Hippocampal formation (tissue), 2 donors: ENCODE measurements around the gene ILK.
A peak's percentile ranks its signal among the peaks of the same experiment; 100 is the strongest.

Experiments used
- DNase-seq, 2 donors: peaks; one replicate each; lab custom pipeline; 2025; lab: John Stamatoyannopoulos, UW

The ILK gene

DNA sequence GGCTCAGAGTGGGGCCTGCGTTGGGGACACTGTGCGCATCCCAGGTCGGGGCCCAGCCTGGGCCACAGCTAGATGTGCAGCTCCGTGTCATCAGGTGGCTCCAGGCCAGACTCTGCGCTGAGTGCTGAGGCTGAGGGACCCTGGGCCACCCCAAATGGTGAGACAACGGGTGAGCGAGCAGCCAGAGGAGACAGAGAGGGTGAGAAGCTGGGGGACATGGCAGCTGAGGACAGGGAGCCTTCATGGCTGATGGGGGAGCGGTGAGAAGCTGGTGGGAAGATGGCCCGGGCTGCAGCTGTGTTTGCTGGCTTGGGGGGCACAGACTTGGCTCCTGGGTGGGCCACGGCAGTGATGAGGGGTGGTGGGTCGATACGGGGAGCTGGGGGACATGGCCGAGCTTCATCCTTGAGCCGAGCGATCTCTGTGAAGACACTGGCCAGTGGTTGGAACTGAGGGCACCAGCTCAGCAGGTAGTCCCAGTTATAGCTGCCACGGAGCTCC is 18.2 kb downstream of the ILK start:
- DNase-seq = no peak

DNA sequence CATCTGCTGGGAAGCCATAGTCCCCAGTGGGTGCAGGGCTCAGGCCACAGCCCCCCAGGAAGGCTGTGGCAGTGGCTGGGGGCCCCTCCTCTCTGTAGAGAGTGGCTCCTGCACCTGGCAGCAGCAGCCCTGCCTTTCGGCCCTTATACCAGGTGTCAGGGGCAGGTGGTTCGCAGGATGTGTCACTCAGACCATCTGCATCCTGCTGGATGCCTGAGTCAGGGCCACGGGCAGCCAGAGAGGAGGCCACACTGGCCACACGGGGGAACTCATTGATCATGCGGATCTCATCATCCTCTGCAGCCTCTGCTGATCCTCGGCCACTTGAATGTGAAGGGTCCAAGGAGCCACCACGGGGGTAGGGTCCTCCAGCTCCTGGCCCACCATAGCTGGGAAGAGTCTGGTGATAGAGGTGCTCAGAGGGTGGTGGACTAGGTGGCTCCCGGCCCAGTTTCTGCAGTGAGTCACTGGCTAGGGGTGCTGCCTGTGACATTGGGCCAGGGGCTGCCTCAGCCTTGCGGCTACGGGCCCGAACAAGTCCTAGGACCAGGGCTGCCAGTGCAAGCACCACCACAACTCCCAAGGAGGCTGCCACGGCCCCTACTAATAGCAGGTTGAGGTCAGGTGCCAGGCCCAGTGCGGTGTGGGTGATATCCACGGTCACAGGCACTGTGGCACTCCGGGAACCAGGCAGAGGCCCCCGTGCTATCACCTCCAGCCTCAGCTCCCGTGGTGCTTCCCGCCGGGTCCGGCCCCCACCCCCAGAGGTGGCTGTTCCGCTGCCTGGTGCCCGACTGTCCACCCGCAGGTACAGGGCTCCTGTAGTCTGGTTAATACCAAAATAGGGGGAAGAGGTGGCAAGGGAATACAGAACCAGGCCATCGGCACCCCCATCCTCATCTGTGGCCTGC is 18.9 kb downstream of the ILK start:
- no peak for DNase-seq

DNA sequence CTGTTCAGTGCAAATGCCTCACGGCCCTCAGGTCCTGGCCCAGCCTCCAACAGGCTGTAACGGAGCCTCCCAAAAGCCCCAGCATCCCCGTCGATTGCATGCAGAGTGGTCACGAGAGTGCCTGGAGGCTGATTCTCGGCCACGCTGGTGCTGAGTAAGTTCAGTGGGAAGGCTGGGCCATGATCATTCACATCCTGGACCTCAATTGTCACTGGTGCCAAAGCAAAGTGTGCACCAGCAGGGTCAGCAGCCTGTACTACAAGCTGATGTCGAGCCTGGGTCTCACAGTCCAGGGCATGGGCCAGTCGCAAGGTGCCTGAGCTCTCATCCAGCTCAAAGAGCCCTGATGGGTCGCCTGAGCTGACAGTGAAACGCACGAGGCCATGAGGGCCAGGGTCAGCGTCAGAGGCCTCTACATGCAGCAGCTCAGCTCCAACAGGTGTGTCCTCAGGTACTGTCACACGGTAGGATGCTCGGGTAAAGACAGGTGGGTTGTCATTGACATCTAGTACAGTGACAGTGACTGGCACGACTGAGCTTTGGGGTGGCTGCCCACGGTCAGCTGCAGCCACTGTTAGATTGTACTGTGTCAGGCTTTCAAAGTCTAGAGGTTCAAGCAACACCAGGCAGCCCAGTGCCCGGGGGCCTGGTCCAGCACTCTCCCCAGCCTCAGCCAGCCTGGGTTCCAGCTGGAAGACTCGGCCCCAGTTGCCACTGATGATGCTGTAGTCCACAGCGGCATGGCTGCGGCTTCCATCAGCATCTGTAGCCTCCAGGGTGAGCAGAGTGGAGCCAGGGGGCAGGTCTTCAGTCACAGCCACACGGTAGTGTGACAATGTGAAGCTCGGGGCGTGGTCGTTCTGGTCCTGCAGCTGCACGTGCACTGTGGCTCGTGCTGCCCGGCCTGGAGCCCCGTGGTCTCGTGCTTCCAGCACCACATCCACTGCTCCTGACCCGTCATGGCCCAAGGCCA is 20.1 kb downstream of the ILK start:
- DNase-seq = no peak

DNA sequence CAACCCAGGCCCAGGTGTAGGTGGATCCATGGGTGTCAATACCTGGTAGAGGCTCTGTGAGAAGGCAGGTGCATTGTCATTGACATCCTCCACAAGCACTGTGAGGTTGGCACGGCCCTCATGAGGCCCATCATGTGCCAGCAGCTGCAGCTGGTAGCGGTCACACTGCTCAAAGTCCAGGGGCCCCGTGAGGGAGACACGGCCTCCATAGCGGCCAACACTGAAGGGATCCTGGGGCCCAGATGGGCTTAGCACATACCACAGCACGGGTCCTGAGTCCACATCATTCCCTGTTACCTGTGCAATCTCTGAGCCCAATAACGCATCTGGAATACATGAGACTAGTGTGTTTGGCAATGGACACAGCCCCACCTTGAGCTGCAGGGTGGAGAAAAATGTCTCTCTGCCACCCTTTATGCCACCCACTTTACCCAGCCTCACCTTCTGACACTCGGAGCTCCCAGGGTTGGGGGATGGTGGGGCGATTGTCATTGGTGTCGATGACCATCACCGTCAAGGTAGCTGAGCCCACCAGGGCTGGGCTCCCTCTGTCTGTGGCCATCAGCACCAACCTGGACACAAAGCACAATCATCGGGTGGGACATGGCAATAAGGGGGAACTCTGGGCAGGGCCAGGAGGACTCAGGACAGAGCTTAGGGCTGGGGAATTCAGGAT is 21.7 kb downstream of the ILK start:
- DNase-seq = no peak

DNA sequence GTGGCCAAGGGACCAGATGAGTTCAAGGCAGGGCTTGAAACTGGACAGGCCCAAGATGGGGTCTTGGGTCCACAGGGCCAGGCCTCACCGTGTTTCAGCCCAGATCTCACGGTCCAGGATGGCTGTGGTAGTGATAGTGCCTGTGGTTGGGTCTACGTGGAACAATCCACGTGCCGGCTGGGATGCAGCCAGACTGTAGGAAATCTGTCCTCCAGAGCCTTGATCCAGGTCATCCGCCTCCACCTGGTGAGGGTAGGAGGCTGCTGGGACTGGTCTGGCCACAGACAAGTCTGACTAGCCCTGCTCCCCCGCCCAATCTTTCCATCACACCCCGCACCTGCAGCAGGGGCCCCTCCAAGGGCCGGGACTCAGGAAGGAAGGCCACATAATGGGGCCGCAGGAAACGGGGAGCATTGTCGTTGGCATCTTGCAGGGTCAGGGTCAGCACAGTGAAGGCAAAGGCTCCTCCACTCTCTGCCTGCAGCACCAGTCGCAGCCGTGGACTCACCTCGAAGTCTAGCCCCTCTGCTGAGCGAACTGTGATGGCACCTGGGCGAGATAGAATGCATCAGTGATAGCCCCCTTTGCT is 22.4 kb downstream of the ILK start:
- DNase-seq = no peak

DNA sequence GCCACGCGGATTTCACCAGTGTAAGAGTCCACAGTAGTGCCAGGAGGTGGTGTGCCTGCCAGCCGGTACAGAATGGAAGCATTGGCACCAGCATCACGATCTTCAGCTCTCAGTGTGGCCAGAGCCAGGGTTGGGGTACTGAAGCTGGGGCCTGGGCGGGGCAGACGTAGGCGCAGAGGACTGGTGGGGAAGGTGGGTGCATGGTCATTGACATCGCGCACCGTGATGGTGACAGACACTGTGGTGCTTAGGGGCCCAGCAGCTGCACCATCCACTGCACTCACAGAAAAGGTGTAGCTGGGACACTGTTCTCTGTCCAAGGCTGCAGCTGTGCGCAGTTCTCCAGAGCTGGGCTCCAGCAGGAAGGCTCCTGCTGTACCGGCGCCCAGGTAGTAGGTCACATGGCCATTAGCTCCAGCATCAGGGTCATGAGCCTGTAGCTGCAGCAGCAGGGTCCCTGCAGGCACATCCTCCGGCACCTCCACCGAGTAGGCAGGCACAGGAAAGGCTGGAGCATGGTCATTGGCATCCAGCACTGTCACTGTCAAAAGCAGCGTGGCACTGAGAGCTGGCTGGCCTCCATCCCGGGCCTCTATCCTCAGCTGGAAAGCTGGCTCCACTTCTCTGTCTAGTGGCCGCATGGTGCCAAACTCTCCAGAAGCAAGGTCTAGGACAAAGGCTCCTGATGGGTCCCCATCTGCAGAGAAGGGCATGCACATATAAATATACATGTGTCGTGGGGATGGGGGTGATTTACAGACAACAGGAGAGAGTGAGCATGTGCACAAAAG is 23.6 kb downstream of the ILK start:
- peak; percentile 20 to 22 for DNase-seq

DNA sequence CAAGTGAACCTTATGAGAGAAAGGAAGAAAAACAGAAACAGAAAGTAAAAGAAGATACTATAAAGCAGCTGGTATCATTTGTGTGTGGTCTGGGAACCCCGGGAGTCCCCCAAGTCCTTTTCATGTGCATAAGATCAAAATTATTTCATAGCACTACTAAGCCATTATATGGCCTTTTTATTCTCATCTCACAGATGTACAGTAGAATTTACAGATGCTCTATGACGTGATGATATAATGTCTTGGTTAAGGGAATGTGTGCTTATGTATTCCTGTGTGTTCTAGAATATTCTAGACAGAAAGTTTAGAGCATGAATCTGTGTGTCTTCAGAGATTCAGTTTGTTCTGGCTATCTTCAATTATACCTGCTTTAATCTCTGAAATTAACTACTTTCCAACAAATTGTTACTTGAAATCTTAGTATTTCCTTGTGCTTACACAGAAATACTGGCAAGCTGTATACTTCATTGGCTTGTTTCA is 24.2 kb downstream of the ILK start:
- DNase-seq = no peak

DNA sequence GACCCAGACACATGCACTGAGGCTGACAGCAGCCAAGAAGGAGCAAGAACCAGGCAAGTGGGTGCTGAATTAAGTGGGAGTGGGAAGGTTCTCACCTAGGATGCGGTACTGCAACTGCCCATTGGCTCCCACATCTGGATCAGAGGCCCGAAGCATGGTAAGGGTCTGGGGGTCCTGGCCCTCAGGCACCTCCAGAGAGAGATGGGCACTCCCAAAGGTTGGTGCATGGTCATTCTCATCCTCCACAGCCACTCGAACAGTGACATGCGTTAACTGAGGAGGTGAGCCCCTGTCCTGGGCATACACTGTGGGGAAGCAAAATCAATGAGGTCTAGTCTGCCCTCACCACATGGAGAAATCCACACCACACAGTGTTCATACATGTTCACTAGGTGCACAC is 25.0 kb downstream of the ILK start:
- no peak for DNase-seq

DNA sequence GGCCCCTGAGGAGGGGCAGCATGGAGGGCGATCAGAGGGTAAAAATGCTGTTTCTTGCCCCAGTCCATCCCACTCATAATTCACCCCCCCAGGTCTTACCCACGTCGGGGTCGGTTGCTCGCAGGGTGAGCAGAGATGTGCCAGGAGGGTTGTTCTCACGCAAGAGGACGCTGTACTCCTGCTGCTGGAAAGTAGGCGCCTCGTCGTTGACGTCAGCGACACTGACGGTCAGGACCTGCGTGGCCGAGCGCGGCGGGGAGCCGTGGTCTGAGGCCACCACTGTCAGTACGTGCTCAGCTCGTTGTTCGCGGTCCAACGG is 26.0 kb downstream of the ILK start:
- DNase-seq = no peak

DNA sequence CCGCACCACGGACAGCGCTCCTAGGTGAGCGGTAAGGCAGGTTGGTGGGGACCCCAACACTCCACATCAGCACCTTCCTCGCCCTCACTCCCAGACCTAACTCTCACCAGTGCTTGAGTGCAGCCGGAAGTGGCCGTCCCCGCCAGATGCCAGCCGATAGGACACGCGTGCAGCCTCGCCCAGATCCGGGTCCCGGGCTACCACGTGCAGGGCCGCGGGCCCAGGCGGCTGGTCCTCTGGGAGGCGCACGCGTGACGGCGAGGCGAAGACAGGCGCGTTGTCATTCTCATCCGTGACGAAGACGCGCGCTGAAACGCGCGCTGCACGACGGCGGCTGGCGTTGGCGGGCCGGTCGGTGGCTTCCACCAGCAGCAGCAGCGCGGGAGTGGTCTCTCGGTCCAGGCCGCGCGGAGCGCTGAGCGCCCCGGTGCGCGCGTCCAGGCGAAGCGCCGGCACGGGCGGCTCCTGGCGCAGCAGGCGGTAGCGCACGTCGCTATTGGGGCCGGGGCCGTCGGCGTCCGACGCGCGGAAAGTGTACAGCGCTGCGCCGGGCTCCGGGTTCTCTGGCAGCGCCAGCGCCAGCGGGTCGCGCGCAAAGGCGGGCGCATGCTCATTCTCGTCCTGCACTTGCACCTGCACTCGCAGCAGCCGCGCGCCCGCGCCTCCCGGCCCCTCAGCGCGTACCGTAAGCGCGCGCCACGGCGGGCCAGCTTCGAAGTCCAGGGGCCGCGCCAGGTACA is 26.5 kb downstream of the ILK start:
- no peak for DNase-seq

DNA sequence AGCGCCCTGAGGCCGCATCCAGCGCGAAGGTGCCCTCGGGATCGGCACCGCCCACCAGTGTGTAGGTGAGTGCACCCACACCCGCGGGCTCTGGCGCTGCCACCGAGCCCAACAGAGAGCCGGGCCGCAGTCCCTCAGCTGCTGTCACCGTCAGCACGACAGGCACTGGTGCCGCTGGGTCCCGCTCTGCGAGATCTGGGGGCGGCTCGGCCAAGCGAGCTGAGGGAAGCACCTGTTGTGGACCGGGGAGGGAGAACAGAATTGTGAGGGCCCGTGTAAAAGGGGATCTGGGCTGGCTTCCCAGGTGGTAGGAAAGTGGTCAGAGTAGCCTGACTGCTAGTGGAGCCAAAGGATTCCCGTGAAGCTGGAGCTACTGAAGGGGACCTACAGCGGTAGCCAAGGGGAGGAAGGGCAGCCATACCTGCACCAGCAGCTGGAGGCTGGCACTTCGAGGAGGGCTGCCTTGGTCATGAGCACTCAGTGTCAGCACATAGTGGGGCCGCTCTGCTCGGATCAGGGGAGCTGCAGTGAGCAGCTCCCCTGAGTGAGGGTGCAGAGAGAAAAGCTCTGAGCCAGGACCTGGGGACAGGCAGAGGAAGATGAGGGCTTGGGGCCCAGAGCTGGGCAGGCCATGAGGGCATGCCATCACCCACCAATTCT is 27.2 kb downstream of the ILK start:
- no peak for DNase-seq

DNA sequence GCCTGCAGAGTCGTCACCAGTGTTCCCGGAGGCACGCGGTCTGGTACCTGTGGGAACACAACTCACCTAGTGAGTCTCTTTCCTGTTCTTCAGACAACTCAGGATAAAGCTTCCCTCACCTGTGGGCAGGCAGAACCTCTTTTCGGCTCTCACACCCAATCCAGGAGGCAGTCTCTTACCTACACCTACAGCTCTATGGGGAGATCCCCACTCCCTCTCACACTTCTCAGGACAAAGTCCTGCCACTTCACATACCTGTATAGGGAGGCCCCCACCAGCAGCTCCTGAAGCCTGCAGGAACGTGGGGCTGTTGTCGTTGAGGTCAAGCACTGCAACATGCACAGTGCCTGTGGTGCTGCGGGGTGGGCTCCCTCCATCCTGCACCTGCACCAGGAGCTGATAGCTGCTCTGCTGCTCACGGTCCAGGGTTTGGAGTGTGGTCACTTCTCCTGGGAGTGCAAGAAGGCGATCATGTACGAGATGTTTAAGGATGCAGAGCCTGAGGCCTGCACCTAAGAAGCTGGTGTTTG is 27.9 kb downstream of the ILK start:
- DNase-seq = no peak

DNA sequence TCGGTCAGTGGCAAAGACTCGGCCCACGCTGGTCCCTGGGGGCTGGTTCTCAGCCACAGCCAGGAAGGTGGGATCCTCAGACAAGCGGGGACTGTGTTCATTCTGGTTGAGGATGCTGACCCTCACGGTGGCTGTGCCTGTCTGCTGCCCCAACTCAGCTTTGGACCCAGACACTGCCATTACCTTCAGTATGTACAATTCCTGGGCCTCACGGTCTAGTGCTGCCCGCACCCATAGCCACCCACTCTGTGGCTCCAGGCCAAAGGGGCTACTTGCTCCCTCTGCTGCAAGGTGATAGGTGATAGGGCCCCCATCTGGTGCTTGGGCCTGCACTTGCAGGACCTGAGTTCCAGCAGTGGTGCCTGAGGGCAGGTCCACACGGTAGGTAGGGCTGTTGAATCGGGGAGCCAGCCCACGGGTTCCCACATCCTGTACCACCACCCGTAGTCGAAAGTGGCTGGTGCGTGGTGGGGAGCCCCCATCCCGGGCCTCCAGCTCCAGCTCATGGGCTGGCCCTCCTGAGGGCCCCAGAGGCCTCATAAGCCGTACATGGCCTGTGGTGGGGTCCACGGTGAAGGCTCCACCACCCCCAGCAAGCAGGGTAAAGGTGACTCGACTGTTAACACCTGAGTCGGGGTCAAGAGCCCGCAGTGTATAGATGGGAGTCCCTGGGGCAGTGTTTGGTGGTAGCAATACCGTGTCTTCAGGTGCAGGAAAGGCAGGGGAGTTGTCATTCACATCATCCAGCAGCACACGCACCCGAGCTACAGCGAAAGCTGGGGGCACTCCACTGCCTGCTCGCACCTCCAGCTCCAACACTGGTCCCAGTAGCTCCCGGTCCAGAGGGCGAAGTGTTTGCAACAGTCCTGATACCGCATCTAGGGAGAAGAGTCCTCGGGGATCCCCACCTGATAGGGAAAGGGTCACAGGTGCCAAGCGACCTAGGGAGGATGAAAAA is 28.8 kb downstream of the ILK start:
- no peak for DNase-seq

DNA sequence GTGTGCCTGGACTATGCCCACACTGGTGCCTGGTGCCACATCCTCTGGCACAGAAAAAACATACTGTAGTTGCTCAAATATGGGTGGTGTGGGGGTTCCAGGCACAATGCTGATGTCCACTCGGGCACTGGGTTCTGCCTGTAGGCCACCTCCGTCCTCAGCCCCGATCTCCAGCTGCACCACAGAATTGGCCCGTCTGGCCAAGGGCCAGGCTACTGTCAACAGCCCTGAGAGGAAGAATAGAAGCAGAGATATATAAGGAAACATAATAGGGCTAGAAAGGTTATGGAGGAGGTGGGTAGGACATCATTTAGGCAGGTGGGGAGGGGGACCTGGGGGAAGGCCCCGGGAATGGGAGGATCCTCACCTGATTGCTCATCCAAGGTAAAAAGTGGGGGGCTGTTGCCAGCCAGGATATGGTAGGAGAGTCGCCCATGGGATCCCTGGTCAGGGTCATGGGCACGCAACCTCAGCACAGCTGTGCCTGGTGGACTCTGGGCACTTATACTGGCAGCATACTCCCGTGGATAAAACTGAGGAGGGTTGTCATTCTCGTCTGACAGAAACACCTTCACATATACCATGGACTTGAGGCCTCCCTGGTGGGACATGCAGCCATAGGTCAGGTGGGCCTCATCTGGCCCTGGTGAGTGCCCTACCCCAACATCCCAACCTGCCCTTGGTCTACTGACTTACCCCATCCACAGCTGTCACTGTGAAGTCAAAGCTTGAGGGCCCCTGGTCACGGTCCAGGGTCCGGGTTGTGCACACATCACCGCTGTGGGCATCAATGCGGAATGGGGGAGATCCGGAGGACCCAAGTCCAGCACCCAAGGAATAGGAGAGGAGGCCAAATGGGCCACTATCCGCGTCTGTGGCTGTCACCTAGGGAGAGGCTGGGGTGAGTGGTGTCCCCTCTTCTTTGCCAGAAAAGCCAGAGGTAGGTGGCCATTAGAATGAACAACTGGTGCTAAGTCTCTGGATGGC is 30.1 kb downstream of the ILK start:
- no peak for DNase-seq

DNA sequence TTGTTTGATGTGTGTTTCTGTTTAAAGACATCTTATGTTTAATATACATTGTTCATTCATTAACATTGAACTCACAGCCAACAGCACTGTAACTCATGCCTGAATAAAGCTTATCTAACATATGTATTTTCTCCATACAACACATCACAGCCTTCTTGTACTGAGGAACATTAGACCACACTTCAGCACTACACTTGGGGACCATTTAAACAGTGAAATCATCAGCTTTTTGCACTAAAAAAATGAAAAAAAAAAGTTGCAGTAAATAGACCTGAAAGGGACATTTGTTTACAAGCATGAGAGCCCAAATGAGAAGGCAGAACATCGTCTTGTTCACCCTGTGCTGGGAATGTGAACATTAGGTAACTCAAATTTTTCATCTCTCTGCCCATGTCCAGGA is 31.0 kb downstream of the ILK start:
- no peak for DNase-seq

DNA sequence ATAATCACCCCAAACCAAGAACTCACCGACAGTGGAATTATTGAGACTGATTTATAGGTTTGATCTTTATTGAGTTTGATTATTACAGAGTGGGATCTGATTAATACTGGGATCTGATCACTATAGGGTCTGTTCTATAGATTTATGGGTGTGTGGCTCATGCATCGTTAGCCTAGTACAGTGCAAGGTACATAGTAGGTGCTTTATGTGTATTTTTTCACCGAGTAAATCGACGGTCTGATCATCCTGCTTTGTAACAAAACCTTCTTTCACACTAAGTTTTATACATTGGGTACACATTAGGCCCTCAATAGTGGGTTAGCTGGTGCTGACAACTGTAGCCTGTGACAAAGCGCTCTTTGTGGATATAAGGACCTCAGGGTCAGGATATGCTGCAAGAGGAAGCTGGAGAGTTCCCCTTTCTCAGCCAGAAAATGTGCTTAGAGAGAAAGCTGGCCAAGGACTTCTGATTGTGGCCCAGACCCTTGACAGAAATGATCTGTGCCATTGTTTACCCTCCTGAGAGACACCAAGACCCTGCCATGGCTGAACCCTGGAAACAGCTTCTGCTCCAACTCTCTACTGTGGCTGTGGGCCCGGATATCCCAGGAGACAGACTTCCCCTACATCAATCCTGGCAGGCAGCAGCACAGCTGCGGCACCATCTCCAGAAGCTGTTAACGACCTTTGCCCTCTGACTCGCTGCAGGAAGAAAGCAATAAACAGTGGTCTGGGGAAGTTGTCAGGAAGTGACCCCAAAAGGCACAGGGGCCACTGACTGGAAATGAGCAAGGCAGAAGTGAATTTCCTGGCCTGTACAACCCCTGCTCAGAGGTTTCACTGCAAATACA is 31.7 kb downstream of the ILK start:
- peak; percentile 69 to 92 for DNase-seq
